Activated CD8-positive, alpha-beta memory T cell treated with anti-CD3 and anti-CD28 coated beads, Interleukin-2, amount 10 ng/mL, durations not matched to agents 7 days and 5 days (primary cell): ENCODE data around the gene TRIM65. TPM values are rescaled to one million over a fixed set of nuclear protein-coding genes. Genes with fewer than 3 reads are reported as not detected.

ENCODE experiments used
- ATAC-seq: fragments of 150-1000 bp; cut with Tn5 transposase; one replicate; pipeline ENCODE4 v1.10.0; 2021; ENCODE audit warnings: moderate library complexity
- CTCF ChIA-PET: fragments of 350-600 bp; sonication (Branson Sonifier 250); formaldehyde crosslinking; loops from one replicate; lab custom pipeline; 2021; ENCODE audit warnings: antibody characterized with exemption; lab: Charles Lee
- DNase-seq: peaks from one replicate; pipeline ENCODE4 v3.0.0-alpha.2; 2020
- H3K27ac Mint-ChIP-seq: one replicate; pipeline ENCODE4 v1.8.0; 2021; ENCODE audit warnings: mild to moderate bottlenecking, mixed read lengths
- H3K27me3 Mint-ChIP-seq: one replicate; pipeline ENCODE4 v1.8.0; 2021; ENCODE audit warnings: mixed read lengths
- H3K36me3 Mint-ChIP-seq: one replicate; pipeline ENCODE4 v1.8.0; 2021; ENCODE audit warnings: mild to moderate bottlenecking, mixed read lengths
- H3K4me1 Mint-ChIP-seq: one replicate; pipeline ENCODE4 v1.8.0; 2021; ENCODE audit warnings: mixed read lengths
- H3K4me3 Mint-ChIP-seq: one replicate; pipeline ENCODE4 v1.8.0; 2021; ENCODE audit warnings: mild to moderate bottlenecking, moderate library complexity, mixed read lengths
- H3K9me3 Mint-ChIP-seq: one replicate; pipeline ENCODE4 v1.8.0; 2022; ENCODE audit warnings: low read depth, mixed read lengths
- total RNA-seq, 2 experiments: library from RNA; stranded (reverse); gene quantifications; one replicate each; pipeline ENCODE4 v1.2.3, GENCODE V29; 2021

The TRIM65 gene
- total RNA-seq, 2 experiments from 2014 or later, result 33.3 to 33.6 TPM

DNA sequence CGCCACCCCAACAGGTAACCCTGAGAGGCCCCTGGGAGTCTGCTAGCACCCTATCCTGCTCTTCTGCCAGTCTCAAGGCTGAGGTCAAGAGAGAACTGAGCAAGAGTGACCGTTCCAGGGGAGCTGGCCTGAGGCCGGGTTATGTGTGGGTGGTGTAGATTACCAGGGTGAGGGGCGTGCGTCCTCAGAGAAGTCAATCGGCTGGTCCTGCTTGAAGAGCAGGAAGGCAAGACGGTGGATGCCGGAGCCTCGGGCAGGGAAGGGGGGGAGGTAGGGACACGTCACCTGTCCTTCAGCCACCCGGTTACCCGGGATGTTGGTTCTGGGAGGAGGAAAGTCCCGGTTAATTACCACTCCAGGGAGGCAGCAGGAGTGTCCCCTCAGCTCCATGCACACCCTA is 2.6 kb upstream of the TRIM65 start:
- peaks cover 8% of the 10 kb centered on the region for H3K36me3 Mint-ChIP-seq
- DNase-seq, result no peak
- no peak overlapping the region for H3K27ac Mint-ChIP-seq
- H3K9me3 Mint-ChIP-seq, result no peaks in the 10 kb centered on the region
- H3K27me3 Mint-ChIP-seq, result no peaks in the 10 kb centered on the region
- no peak for ATAC-seq
- peaks cover 27% of the 10 kb centered on the region for H3K4me1 Mint-ChIP-seq
- CTCF ChIA-PET, result interaction anchor here (8.3 kb wide), 1 partner anchor 20 kb away, joined by 101 read pairs; the partner anchor contains the start of gene TRIM47
- no peak overlapping the region for H3K4me3 Mint-ChIP-seq

DNA sequence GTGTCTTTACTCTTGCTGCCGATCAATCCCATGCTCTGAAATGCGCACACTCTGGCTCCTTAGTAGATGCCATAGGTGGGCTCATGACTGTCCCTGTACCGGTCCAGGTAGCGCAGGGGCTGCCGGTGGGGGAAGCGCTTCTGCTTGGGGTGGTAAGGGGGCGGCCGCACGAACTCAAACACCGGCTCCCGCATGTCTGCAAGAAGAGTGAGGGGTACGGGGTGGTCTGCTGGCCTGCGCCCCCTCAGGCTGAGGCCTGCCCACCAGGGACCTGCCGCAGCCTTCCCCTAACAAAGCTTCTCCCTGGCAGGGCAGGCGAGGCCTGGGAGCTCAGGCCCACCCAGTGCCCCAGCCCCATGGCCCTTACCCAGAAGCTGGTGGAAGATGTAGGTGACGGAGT is 2.0 kb upstream of the TRIM65 start:
- Mint-ChIP-seq H3K36me3 (peaks cover 8% of the 10 kb centered on the region), H3K4me1 (peaks cover 28% of the 10 kb centered on the region), H3K9me3 (no peaks in the 10 kb centered on the region), H3K4me3 (no peak overlapping the region), H3K27me3 (no peaks in the 10 kb centered on the region), H3K27ac (no peak overlapping the region)
- CTCF ChIA-PET, result interaction anchor here (0.6 to 8.3 kb wide), 4 partner anchors 9 to 54 kb away, joined by 3 to 101 read pairs (median 24); partner anchors contain the start of gene TRIM47
- DNase-seq (no peak), ATAC-seq (no peak)

DNA sequence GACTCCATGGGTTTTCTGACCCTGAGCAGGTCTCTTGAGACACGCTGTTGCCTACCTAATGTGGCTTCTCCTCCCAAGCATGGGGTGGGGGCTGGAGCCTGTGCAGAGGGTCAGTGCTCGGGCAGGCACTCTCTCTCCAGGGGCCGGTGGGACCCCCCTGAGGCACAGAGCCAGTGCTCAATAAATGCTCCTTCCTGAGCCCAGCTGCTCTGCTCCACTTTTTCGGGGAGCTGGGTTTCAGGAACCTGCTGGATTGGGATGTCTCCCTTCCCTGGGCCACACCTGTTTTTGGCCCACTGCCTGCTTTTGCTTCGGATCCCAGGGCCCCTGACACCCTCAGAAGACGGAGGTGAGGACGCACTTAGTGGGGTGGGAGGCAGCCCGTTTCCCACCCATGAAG is 1.3 kb upstream of the TRIM65 start:
- peak overlapping the region; percentile 67 for H3K27ac Mint-ChIP-seq
- no peaks in the 10 kb centered on the region for H3K9me3 Mint-ChIP-seq
- peaks cover 8% of the 10 kb centered on the region for H3K36me3 Mint-ChIP-seq
- no peak for ATAC-seq
- H3K4me1 Mint-ChIP-seq, result peaks cover 26% of the 10 kb centered on the region
- H3K27me3 Mint-ChIP-seq, result no peaks in the 10 kb centered on the region
- CTCF ChIA-PET, result interaction anchor here (0.6 to 8.3 kb wide), 9 partner anchors 8 to 148 kb away, joined by 3 to 101 read pairs (median 4); partner anchors contain the start of genes TRIM47, UNC13D and WBP2
- DNase-seq, result no peak
- H3K4me3 Mint-ChIP-seq, result peak overlapping the region; percentile 58

- DNase-seq, result no peak
- Mint-ChIP-seq H3K4me3 (peak overlapping the region; percentile 82), H3K27me3 (no peaks in the 10 kb centered on the region), H3K9me3 (no peaks in the 10 kb centered on the region), H3K4me1 (peaks cover 24% of the 10 kb centered on the region), H3K36me3 (peaks cover 8% of the 10 kb centered on the region), H3K27ac (peak overlapping the region; percentile 67)
- no peak for ATAC-seq
- CTCF ChIA-PET, result interaction anchor here (0.9 to 8.3 kb wide), 14 partner anchors 10 to 147 kb away, joined by 3 to 101 read pairs (median 8); partner anchors contain the start of genes TRIM47, UNC13D, UNK and WBP2
These were observed 639 bp upstream of the TRIM65 start for GRCh38 chr17:75897160-75898019.

DNA sequence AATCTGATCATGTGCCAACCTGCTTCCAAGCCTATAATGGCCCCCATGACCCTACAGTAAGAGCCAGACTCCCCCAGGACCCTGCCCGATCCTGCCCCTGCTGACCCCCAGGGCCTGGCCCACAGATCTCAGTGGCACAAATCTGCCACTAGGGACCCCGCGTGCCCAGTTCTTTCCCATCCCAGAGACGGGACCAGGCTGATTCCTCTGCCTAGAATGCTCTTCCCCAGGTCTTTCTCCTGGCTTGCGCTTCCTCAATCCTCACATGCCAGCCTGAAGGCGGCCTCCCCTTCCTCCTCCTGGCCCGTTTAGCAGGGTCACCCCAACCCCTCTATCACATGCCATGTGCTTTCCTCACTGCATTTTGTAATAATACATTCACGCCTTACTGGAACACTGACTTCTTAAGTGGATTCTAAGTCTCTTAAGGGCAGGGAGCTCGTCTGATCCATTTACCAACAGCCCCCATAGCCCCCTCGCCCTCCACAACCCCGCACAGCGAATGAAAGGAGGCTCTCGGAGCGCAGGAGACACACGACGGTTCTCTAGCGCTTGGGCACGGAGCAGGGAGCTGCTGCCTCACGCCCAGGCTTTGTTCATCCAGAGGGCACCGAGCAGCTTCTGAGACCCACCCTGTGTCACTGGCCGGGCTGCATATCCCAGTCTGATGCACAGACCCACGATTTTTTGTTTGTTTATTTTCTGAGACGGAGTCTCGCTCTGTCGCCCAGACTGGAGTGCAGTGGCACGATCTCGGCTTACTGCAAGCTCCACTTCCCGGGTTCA is 1.2 kb downstream of the TRIM65 start:
- no peaks in the 10 kb centered on the region for H3K27me3 Mint-ChIP-seq
- no peaks in the 10 kb centered on the region for H3K9me3 Mint-ChIP-seq
- peak; percentile 3 for ATAC-seq
- peaks cover 23% of the 10 kb centered on the region for H3K4me1 Mint-ChIP-seq
- peaks cover 5% of the 10 kb centered on the region for H3K36me3 Mint-ChIP-seq
- CTCF ChIA-PET, result interaction anchor here (0.8 to 8.3 kb wide), 26 partner anchors 8 to 454 kb away, joined by 3 to 101 read pairs (median 6); partner anchors contain the start of genes GALK1, MRPL38, TRIM47 and UNC13D
- H3K4me3 Mint-ChIP-seq, result peak overlapping the region; percentile 82
- DNase-seq, result no peak
- H3K27ac Mint-ChIP-seq, result peak overlapping the region; percentile 84

DNA sequence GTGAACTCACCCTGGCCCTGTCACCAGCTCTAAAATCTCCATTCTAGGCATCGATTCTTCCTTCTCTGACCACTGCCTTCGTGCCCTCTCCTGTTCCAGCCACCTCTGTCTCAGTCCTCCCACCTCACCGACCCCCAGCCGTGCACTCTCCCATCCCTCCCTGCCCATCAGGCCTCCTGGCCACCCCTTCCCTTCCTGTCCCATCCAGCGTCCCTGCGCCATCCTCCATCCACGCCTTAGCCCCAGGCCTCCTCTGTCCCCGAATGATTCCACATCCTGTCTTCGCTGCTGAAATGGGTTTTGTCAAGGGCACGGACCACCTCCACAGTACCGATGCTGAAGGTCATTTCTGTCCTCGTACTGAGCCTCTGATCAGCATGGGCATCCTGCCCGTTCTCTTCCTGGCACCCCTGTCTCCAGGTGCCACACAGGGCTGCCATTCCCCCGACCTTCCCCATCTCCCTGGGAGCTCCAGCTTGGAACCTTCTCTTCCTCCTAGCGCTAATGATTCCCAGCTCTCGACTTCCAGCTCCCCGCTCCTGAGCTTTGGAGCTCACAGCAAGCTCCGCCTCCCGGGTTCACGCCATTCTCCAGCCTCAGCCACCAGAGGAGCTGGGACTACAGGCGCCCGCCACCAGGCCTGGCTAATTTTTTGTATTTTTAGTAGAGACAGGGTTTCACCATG is 2.6 kb downstream of the TRIM65 start:
- H3K27ac Mint-ChIP-seq, result no peak overlapping the region
- no peaks in the 10 kb centered on the region for H3K27me3 Mint-ChIP-seq
- H3K9me3 Mint-ChIP-seq, result no peaks in the 10 kb centered on the region
- DNase-seq (no peak), ATAC-seq (no peak)
- peaks cover 7% of the 10 kb centered on the region for H3K36me3 Mint-ChIP-seq
- CTCF ChIA-PET, result interaction anchor here (0.9 to 8.3 kb wide), 6 partner anchors 11 to 141 kb away, joined by 3 to 101 read pairs (median 16); partner anchors contain the start of genes MRPL38, TRIM47 and WBP2
- H3K4me1 Mint-ChIP-seq, result peaks cover 25% of the 10 kb centered on the region
- peak overlapping the region; percentile 17 for H3K4me3 Mint-ChIP-seq

- Mint-ChIP-seq H3K9me3 (no peaks in the 10 kb centered on the region), H3K4me1 (peaks cover 25% of the 10 kb centered on the region), H3K27me3 (no peaks in the 10 kb centered on the region), H3K4me3 (peak overlapping the region; percentile 17), H3K36me3 (peaks cover 7% of the 10 kb centered on the region), H3K27ac (no peak overlapping the region)
- DNase-seq (no peak), ATAC-seq (no peak)
- CTCF ChIA-PET, result interaction anchor here (0.9 to 8.3 kb wide), 5 partner anchors 12 to 45 kb away, joined by 3 to 101 read pairs (median 4); partner anchors contain the start of genes MRPL38, TRIM47 and WBP2
These were observed 3.3 kb downstream of the TRIM65 start for GRCh38 chr17:75893305-75894048.

DNA sequence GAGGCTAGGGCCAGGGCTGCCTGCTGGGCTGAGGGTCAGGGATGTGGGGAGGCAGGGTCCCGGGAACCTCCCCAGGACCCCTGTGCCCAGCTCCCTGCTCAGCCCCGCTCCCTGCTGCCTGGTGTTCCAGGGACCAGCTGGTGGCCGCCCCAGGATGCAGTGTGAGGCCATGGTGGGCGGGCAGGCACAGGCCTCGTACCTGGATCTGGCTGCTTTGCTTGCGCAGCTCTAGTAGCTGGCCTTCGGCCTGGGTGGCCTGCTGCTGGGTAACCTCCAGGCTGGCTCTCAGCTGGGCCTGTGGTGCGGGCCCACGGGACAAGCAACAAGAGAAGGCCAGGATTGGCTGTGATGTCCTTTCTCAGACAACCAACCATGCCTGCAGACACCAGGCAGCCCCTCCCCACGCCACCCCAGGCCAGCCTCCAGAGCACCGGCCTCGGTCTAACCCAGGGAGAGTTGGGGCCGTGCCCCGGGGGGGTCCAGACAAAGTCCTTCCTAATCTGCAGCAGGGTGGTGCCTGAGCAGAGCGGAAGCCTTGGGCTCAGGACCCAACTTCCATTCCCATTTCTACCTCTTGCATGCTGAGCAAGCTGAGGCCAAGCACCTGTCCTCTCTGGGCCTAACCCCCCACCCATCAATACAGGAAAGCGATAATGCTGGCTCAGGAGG is 4.1 kb downstream of the TRIM65 start:
- no peak for DNase-seq
- no peak overlapping the region for H3K4me3 Mint-ChIP-seq
- no peaks in the 10 kb centered on the region for H3K27me3 Mint-ChIP-seq
- H3K9me3 Mint-ChIP-seq, result no peaks in the 10 kb centered on the region
- no peak overlapping the region for H3K27ac Mint-ChIP-seq
- peaks cover 23% of the 10 kb centered on the region for H3K4me1 Mint-ChIP-seq
- peaks cover 5% of the 10 kb centered on the region for H3K36me3 Mint-ChIP-seq
- ATAC-seq, result no peak
- CTCF ChIA-PET, result interaction anchor here (0.9 to 8.3 kb wide), 5 partner anchors 13 to 122 kb away, joined by 3 to 101 read pairs (median 4); partner anchors contain the start of genes TRIM47 and WBP2

DNA sequence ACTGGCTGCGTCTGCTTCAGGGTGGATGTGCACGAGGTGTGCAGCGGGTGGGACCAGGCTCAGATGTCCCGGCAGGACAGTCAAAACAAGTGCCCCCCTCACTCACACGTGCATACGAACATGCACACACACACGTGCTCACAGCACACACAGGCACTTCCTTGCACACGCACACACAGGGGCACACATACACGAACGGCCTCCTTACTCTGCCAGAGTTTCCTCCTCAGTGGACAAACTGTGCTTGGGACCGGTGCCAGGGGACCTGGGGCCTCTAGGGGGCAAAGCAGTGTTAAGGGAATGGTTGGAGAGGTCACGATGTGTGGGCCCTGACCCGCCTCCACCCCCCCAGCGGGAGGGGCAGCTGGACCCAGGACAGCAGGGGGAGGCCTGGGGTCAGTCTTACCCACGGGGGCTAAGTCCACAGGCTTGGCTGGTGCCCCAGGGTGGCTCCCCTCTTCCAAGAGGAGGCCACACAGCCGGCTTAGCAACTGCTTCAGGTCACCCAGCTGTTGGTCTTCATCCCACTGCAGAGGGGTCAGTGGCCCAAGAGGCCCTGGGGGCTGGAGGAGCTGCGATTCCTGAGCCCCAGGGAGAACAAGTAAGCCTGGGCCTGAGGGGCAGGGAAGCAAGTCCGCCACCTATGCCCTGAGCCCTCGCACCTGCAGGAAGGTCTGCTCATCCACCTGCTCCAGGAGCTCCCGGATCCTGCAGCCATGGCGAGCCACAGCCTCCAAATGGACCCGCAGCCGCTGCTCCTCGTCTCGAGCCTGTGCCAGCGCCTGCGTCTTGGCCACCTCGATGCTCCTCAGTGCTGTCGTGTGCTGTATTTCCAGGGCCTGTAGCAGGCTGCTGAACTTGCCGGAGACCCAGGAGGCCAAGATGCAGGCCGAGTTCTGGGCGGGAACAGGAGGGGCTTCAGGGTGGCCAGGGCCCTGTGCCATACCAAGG is 4.9 kb downstream of the TRIM65 start:
- Mint-ChIP-seq H3K9me3 (no peaks in the 10 kb centered on the region), H3K27me3 (no peaks in the 10 kb centered on the region), H3K4me1 (peaks cover 19% of the 10 kb centered on the region), H3K36me3 (peaks cover 5% of the 10 kb centered on the region), H3K4me3 (no peak overlapping the region), H3K27ac (no peak overlapping the region)
- no peak for DNase-seq
- no peak for ATAC-seq
- CTCF ChIA-PET, result interaction anchor here (1.0 to 8.3 kb wide), 3 partner anchors 13 to 122 kb away, joined by 3 to 101 read pairs (median 4); partner anchors contain the start of gene TRIM47

DNA sequence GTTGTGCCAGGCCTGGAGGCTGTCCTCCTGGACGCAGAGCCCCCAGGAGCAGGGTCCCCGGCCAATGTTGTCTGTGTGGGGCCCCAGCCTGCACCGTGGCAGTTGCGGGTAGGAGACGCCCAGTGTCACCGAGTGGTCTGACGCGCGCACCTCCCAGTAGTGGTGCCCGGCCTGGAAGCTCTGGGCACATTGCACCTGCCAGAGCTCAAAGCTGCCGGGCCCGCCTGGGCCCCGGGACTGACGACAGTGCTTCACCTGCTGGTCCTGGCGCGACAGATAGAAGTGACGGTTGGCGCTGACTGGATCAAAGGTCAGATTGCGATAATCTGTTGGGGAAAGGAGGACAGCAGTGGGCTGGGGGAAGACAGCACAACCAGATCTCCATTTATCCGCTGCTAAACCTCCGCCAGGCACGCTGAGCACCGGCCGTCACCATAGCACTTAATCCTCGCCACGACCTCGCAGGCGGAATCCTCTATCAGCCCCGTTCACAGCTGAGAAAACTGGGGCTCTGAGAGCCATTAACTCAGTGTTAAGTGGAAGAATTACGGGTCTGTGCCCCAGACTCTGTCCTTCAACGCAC is 5.6 kb downstream of the TRIM65 start:
- Mint-ChIP-seq H3K27me3 (no peaks in the 10 kb centered on the region), H3K27ac (no peak overlapping the region), H3K9me3 (no peaks in the 10 kb centered on the region), H3K4me1 (peaks cover 19% of the 10 kb centered on the region), H3K36me3 (peaks cover 5% of the 10 kb centered on the region), H3K4me3 (no peak overlapping the region)
- CTCF ChIA-PET, result interaction anchor here (2.3 kb wide), 1 partner anchor 13 kb away, joined by 10 read pairs; the partner anchor contains the start of gene TRIM47
- DNase-seq, result no peak
- ATAC-seq, result no peak
